Common myeloid progenitor, CD34-positive (primary cell): ENCODE measurements around the gene MCF2L.
A peak's percentile ranks its signal among the peaks of the same experiment; 100 is the strongest.

ENCODE experiments used
- CTCF ChIA-PET: fragments of 350-600 bp; sonication (Branson Sonifier 250); formaldehyde crosslinking; loops from one replicate; lab custom pipeline; 2021; ENCODE audit warnings: antibody characterized with exemption; lab: Charles Lee
- POLR2A ChIA-PET: fragments of 350-600 bp; sonication (Branson Sonifier 250); formaldehyde crosslinking; loops from one replicate; lab custom pipeline; 2021; ENCODE audit warnings: antibody characterized with exemption; lab: Charles Lee
- DNase-seq, 3 donors: peaks; one replicate each; pipeline versions ENCODE4 v3.0.0 to v3.0.0-alpha.2; 2013
- H3K27ac ChIP-seq, 2 experiments: 1 replicate in 1 of 2; 2 replicates in 1 of 2; pipeline ENCODE4 v1.7.0; 2013; ENCODE audit warnings: inconsistent platforms in 2 of 2, low read length in 2 of 2, mild to moderate bottlenecking in 2 of 2, low read depth in 1 of 2, moderate library complexity in 1 of 2; ENCODE audit not compliant: severe bottlenecking in 2 of 2, insufficient read depth in 1 of 2, poor library complexity in 1 of 2
- H3K27me3 ChIP-seq, 5 experiments: replicated peaks in 2 of 5; 1 replicate in 3 of 5; 2 replicates in 2 of 5; pipeline versions ENCODE4 v1.6.1 to v1.7.0; 2013; ENCODE audit warnings: low read length in 4 of 5, mild to moderate bottlenecking in 2 of 5, moderate library complexity in 2 of 5, inconsistent platforms in 1 of 5; ENCODE audit not compliant: insufficient read depth in 5 of 5, control insufficient read depth in 4 of 5
- H3K36me3 ChIP-seq, 4 experiments: 1 replicate in 2 of 4; 2 replicates in 2 of 4; pipeline versions ENCODE4 v1.6.1 to v1.7.0; 2013; ENCODE audit warnings: low read length in 3 of 4, control low read depth in 1 of 4, mild to moderate bottlenecking in 1 of 4; ENCODE audit not compliant: control insufficient read depth in 4 of 4, insufficient read depth in 4 of 4
- H3K4me1 ChIP-seq, 4 experiments: 1 replicate in 3 of 4; 2 replicates in 1 of 4; pipeline versions ENCODE4 v1.6.1 to v1.7.1; 2013; ENCODE audit warnings: low read length in 3 of 4, mild to moderate bottlenecking in 3 of 4, control low read depth in 1 of 4, inconsistent platforms in 1 of 4, moderate library complexity in 1 of 4; ENCODE audit not compliant: control insufficient read depth in 4 of 4, insufficient read depth in 4 of 4; ENCODE audit errors: control extremely low read depth in 1 of 4
- H3K4me3 ChIP-seq, 7 experiments: 1 replicate in 4 of 7; 2 replicates in 3 of 7; pipeline versions ENCODE4 v1.5.1 to v1.7.0; 2013; ENCODE audit warnings: mild to moderate bottlenecking in 7 of 7, low read length in 6 of 7, moderate library complexity in 6 of 7, inconsistent platforms in 2 of 7, low read depth in 2 of 7, control low read depth in 1 of 7; ENCODE audit not compliant: insufficient read depth in 4 of 7, control insufficient read depth in 1 of 7; ENCODE audit errors: extremely low read depth in 1 of 7
- H3K9me3 ChIP-seq, 5 experiments: 1 replicate in 4 of 5; 2 replicates in 1 of 5; pipeline versions ENCODE4 v1.6.1 to v1.7.1; 2013; ENCODE audit warnings: low read length in 4 of 5, mild to moderate bottlenecking in 2 of 5, inconsistent platforms in 1 of 5, low read depth in 1 of 5, moderate library complexity in 1 of 5; ENCODE audit not compliant: control insufficient read depth in 4 of 5, insufficient read depth in 2 of 5; ENCODE audit errors: control extremely low read depth in 1 of 5
- WGBS: methylation state at CpG from one replicate; pipeline ENCODE4 v1.1.5; 2013; ENCODE audit not compliant: insufficient coverage; 5-methylcytosine and 5-hydroxymethylcytosine counted together

MCF2L gene

DNA sequence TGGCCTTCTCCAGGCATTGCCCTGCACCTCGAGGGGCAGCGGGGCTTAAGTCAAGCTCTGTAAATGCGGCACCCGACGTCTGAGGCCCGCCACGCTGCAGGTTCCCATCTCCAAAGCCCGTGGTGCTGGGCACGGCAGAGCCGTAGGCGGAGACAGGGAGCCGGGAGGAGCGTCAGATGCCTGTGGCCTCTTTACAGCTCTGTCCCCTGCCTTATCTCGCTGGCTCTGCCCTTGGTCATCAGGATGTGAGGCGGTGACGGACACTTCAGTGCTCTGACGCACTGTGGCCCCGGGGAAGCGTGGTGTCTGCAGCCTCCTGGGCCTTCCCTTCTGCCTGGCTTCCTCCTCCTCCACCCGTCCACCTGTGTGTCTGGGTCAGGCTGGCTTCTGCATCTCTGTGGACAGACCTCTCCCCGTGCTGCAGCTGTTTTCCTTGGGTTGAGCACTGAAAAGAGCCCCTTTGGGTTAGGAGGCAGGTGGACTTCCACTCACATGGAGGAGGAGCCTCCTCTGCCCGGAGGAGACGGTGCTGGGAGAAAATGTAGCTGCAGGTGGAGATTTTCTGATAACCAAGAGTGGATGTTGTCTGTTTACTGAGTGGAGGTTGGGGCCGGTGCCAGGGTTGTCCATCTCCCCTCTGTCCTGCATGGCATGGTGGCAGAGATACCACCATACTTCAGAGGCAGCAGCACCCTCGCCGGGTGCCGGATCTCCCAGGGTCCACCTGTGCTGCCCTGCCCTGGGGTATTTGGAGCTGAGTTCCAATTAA lies 14.6 kb downstream of the MCF2L start:
- Histone ChIP-seq H3K9me3 (peaks cover 0 to under 1% (median 0%) of the 10 kb centered on the region in 5 experiments), H3K27me3 (no peaks in the 10 kb centered on the region), H3K27ac (no peak overlapping the region), H3K4me1 (peaks cover 0 to 25% (median 19%) of the 10 kb centered on the region in 4 experiments), H3K4me3 (no peak overlapping the region), H3K36me3 (no peaks in the 10 kb centered on the region)
- POLR2A ChIA-PET = no interaction called here
- DNase-seq = no peak
- CTCF ChIA-PET = interaction anchor here (1.0 kb wide), 1 partner anchor 12 kb away, joined by 4 read pairs; no protein-coding TSS in a partner anchor
- WGBS = 96% methylated on average over 22 of the region's 27 CpGs

DNA sequence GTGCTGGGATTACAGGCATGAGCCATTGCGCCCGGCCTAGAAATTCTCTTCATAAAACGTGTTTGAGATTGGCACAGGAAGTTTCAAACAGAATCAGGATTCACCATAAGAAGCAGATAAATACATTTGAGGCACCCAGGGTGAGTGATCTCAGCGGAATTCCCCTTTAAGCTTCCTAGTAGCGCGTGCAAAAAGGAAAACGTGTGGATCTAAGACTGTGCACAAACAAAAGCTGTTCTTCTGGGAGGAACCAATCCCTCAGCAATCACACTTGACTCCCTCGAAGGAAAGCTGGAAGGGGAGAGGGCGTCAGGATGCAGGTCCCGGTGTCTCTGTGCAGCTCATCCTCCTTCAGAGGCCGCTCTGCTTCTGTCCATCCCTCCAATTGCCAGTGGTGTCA lies 15.5 kb downstream of the MCF2L start:
- POLR2A ChIA-PET = no interaction called here
- no peak overlapping the region for H3K27ac ChIP-seq
- peaks cover 0 to 20% (median 14%) of the 10 kb centered on the region in 4 experiments for H3K4me1 ChIP-seq
- WGBS = 91% methylated on average over 10 of the region's 11 CpGs
- peaks cover 0 to 3% (median 0%) of the 10 kb centered on the region in 5 experiments for H3K9me3 ChIP-seq
- peaks cover 0 to under 1% (median 0%) of the 10 kb centered on the region in 5 experiments for H3K27me3 ChIP-seq
- H3K36me3 ChIP-seq = no peaks in the 10 kb centered on the region
- no peak for DNase-seq
- CTCF ChIA-PET = interaction anchor here (0.9 to 1.5 kb wide), 4 partner anchors 10 to 41 kb away, joined by 3 to 4 read pairs (median 4); no protein-coding TSS in a partner anchor
- no peak overlapping the region for H3K4me3 ChIP-seq

DNA sequence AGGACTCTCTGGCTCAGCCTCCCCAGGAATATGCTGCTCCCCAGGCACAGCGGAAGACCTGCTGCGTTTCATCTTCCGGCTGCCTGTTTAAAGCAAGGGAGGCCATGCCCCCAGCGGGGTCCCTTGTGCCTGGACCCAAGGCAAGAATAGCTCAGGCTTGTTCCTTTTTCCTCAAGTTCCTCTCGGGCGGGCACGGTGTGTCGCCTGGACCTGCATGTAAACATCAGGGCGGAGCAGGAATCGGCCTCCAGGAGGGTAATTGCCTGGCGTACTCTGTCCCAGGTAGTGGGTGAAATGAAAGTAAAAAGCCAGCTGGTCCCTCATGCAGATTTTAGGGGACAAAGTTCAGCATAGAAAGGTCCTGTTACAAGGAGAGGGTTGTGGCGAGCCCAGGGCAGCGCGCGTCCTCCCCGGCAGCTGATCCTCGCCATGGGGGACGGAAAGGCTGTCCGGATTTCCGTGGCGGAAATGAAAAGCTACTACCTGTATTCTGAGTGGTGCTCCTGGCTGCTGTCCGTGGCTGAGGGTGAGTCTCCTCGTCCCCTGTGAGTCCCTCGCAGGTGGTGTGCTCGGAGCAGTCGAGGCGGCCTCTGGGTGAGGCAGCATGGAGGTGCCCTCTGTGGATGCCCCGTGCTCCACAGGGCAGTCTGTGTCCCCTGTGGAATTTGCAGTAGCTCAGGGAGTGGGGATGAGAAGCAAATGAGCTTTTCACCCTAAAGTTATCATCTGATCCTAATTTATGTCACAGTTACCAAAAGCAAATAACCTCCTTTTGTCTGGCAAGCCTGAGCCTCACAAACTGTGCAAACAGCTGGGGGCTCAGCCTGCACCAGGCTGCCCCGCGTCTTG lies 16.2 kb downstream of the MCF2L start:
- peaks cover 0 to 8% (median 0%) of the 10 kb centered on the region in 5 experiments for H3K9me3 ChIP-seq
- no peak overlapping the region for H3K27ac ChIP-seq
- peak overlapping the region in 1 of 7 experiments; percentile 30 for H3K4me3 ChIP-seq
- H3K36me3 ChIP-seq = no peaks in the 10 kb centered on the region
- H3K27me3 ChIP-seq = peaks cover 0 to 6% (median 0%) of the 10 kb centered on the region in 5 experiments
- no peak for DNase-seq
- ChIA-PET POLR2A (interaction anchor here (0.9 kb wide), 1 partner anchor 9 kb away, joined by 4 read pairs; no protein-coding TSS in a partner anchor), CTCF (interaction anchor here (0.9 to 1.5 kb wide), 4 partner anchors 10 to 42 kb away, joined by 3 to 4 read pairs (median 4); no protein-coding TSS in a partner anchor)
- 70% methylated on average over 23 of the region's 30 CpGs for WGBS
- H3K4me1 ChIP-seq = peaks cover 0 to 16% (median 12%) of the 10 kb centered on the region in 4 experiments

DNA sequence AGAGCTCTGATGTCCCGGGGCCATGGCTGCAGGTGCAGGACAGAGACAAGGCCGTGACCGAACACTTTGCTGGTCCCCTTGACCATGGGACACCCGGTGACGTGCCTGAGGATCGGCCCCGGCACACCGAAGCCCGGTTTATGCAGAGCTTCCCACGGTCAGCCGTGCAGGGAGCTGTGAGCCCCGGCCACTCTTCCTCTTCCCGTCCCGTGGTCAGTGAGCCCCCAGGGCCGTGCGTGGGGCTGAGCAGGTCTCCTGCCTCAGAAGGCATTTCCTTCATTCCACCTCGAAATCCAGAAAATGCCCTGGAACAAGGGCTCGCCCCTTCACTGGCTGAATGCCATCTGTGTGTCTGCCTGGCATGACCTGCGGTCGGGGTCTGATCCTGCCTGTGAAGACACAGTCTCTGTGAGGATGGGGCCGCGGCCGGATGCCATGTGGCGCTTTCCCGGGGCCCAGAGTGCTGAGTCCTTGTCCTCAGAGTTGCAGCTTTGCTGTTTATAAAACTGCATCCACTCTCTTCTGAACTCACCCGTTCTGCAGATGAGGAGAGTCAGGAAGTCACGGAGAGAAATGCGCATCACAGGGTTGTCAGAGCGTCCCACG lies 16.9 kb downstream of the MCF2L start:
- H3K27me3 ChIP-seq = peaks cover 0 to 6% (median 0%) of the 10 kb centered on the region in 5 experiments
- no peak overlapping the region for H3K27ac ChIP-seq
- H3K9me3 ChIP-seq = peaks cover 0 to 8% (median 0%) of the 10 kb centered on the region in 5 experiments
- WGBS = 97% methylated on average over 26 of the region's 30 CpGs
- POLR2A ChIA-PET = interaction anchor here (0.9 kb wide), 1 partner anchor 10 kb away, joined by 4 read pairs; no protein-coding TSS in a partner anchor
- H3K4me3 ChIP-seq = no peak overlapping the region
- DNase-seq = no peak
- no peaks in the 10 kb centered on the region for H3K36me3 ChIP-seq
- CTCF ChIA-PET = no interaction called here
- H3K4me1 ChIP-seq = peaks cover 0 to 9% (median 4%) of the 10 kb centered on the region in 4 experiments

DNA sequence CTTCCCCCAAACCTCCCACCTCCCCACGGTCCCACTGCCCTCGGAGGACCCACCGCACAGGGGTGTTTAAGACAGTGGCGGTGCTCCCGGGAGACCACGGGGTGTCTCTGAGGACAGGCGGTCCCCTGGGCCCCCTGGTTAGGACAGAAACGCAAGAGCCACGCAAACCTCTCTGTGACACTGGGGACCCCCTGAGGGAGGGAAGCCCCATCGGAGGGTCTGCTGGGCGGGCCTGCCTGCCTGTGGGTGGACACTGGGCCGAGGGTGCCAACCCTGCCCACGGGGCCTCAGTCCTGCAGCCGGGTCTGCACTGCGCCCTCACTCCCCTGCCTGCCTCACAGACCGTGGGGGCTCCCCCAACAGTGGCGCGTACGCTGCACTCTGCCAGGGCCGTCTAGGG lies 17.5 kb downstream of the MCF2L start:
- DNase-seq = no peak
- H3K4me1 ChIP-seq = peaks cover 0 to 9% (median 2%) of the 10 kb centered on the region in 4 experiments
- POLR2A ChIA-PET = no interaction called here
- no peak overlapping the region for H3K27ac ChIP-seq
- 89% methylated on average over 20 of the region's 20 CpGs for WGBS
- H3K36me3 ChIP-seq = no peaks in the 10 kb centered on the region
- CTCF ChIA-PET = no interaction called here
- H3K9me3 ChIP-seq = peaks cover 0 to 8% (median 0%) of the 10 kb centered on the region in 5 experiments
- peaks cover 0 to 6% (median 0%) of the 10 kb centered on the region in 5 experiments for H3K27me3 ChIP-seq
- H3K4me3 ChIP-seq = no peak overlapping the region

DNA sequence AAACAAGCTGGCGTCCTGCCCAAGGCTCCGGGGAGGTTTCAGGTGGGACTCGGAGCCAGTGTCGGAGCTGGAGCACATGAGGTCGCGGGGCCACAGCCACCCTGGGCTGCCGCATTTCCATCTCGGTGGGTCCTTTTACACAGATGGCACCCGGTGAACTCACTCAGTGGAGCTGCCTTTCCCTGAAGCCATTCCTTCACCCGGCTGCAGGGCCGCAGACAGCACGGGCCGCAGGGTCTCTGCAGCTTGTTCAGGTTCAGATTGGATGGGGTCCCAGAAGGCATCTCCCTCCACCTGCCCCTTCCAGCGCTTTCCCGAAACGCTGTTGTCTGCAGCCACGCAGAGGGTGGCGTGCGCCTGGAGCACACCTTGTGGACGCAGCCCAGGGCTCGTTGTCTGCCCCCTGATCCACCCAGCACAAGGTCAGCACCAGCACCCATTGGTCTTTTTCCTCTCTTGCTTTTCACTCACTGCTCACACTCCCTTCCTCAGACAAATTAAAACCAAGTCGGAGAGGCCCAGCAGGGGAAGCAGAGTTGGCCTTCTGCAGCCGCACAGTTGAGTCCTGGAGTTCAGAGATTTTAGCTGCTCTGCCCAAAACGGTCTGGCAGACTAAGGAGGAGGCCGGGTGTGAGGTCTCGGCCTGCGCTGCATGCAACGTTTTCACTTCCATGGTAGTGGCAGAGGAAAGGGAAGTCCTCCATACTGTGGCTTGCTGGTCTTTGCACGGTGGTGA lies 18.1 kb downstream of the MCF2L start:
- Histone ChIP-seq H3K9me3 (peaks cover 0 to 8% (median 0%) of the 10 kb centered on the region in 5 experiments), H3K4me1 (peaks cover 0 to 9% (median 2%) of the 10 kb centered on the region in 4 experiments), H3K4me3 (no peak overlapping the region), H3K27me3 (peaks cover 0 to 6% (median 0%) of the 10 kb centered on the region in 5 experiments), H3K36me3 (no peaks in the 10 kb centered on the region), H3K27ac (no peak overlapping the region)
- CTCF ChIA-PET = no interaction called here
- no peak for DNase-seq
- WGBS = 71% methylated on average over 24 of the region's 29 CpGs
- POLR2A ChIA-PET = no interaction called here
